Activated T-cell treated with anti-CD3 and anti-CD28 coated beads, Interleukin-2, amount 50 U/mL, for 48 hours (primary cell): Measurements from ENCODE around the gene UGT1A7.

Experiments used
- DNase-seq, 2 experiments: peaks; one replicate each; pipeline ENCODE4 v3.0.0-alpha.2; 2020

UGT1A7 gene

DNA sequence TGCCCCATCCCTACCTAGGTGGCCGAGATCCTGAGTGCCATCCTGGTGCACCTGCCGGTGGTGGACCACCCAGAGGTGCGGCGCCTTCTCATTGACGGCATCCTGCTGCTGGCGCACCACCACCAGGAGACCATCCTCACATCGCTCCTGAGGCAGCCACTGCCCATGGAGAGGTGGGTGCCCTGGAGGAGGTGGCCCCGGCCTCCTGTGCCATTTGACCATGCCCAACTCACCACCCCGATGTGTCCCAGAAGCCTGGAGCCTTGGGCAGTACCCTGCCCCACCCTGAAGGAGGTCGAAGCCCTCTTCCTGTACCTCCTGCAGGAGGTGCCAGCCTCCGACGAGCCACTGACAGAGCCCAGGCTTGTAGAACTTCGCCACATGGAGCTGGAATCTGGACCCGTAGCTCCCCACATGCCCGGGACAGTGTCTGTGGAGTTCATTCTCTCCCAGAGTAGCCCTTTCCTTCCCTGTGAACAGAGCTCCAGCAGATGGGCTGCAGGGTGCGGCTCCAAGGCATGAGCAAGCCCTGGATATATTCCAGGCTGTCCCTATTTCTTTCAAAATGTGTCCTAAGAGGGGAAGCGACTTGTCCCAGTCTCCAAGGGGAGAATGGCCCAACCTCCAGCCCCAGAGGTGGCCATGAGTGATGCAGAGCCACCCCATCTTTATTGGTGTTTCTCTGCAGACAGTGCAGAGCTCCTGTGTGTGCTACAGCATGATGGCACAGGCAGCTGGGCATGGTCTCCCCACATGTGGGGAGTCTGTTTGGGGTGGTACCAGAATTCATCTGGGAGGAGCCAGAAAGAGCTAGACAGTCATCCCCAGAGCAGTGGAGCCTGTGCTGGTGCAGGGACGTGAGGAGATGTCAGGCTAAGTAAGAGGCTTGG lies 138.4 kb downstream of the UGT1A7 start:
- DNase-seq, result no peak

DNA sequence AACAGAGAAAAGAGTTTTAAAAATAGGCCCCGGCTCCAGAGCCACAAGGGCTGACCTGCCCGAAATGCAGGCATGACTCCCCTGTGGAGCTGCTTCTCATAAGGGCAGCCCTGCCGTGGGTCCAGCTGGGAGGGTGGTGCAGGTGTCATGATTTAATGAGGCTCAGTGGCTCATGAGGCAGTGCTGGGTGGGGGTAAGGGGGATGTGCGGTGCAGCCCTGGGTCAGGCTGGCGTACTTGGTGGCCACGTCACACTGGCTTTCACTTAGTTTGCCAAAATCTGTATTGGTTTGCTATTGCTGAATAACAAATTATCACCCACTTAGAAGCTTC lies 139.0 kb downstream of the UGT1A7 start:
- DNase-seq, result no peak

DNA sequence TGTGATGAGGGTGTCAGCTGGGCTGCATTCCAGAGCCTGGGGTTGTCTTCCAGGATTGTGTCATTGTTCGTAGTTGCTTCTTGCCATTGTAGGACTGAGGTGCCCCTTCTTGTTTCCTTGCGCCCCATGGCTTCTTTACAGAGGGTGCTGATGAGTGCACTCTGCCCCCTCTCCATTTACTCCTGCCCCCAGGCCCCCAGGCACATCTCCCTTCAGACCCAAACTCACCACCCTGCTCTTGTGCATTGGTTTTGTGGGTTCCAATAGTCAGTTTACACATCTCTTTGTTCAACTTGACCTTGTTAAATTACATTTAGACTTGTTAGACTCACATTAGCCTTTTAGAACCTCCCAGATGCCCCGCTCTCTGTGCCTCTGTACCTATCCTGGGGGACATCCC lies 139.5 kb downstream of the UGT1A7 start:
- DNase-seq, result no peak

DNA sequence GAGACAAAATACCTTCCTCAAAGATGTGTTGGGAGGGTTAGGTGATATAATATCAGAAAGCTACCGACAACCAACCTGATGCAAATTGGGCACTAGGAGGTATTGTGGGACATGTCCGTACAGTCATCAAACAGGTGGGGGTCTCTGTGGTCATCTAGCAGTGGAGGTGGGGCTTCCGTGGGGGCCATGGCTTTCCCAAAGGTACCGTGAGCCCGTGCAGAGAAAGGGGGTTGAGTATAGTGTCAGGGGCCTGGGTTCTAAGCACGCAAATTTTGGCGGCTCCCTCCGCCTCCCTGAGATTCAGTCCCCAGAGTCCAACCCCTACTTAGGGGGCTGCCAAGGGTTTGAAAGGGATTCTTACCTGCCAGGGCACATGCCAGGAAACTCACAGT lies 140.0 kb downstream of the UGT1A7 start:
- no peak for DNase-seq

DNA sequence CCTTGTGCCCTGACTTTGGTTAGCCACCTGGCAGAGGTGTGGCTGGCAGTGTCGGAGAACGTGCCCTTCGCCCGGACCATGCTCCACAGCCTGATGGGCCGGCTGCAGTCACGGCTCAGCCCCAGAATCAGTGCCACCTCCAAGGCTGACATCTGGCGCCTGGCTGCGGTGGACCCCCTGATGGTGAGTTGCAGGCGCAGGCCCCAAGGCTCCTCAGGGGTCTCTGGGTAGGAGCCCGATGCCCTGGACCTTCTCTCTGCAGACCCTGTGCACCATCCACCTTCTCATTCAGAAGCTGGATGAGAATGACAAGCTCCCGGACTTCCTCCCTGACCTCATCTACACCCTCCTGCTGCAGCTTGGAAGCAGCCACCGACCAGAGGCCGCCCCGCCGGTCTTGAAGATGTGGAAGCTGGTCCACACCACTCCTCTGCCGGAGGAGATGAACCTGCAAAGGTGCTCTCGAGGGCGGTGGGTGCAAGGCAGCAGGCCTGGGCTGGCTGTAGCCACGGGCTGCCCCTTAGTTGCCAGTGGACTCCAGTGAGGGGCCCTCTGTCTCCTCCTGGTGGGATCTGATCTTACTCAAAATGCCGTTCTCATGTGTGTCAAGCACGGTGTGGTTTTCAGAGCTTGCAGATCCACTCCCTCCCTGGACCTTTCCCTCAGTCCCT lies 140.5 kb downstream of the UGT1A7 start:
- DNase-seq, result no peak
